Measurements from ENCODE around the gene ATP6V0D1. TPM values are rescaled to one million over a fixed set of nuclear protein-coding genes. Genes with fewer than 3 reads are reported as not detected.

The ATP6V0D1 gene
- total RNA-seq, 1 experiment from 2014 or later: 43.0 TPM

- H2BK15ac ChIP-seq (ENCODE audit: low read depth, low read length): no peak overlapping the region
- no peak overlapping the region for H2AK5ac ChIP-seq (ENCODE audit: insufficient read length, low read length)
- WGBS (ENCODE audit: extremely low coverage, insufficient read length, low lambda C conversion rate): no CpG with 5 or more reads among the region's 7 CpGs
- no peaks in the 10 kb centered on the region for H3K27me3 ChIP-seq (ENCODE audit: insufficient read depth, low read length)
- no peaks in the 10 kb centered on the region for H4K20me1 ChIP-seq (ENCODE audit: control insufficient read depth, insufficient read depth, insufficient read length)
- Mint-ChIP-seq H3K27ac (no peak overlapping the region), H3K36me3 (ENCODE audit: insufficient read depth in 1 of 3, low read depth in 3 of 3) (peaks cover 0 to 4% (median 3%) of the 10 kb centered on the region in 3 experiments; a peak in 3 of 7 replicates), H3K27me3 (ENCODE audit: low read depth) (no peaks in the 10 kb centered on the region), H3K4me3 (no peak overlapping the region), H3K9me3 (no peaks in the 10 kb centered on the region), H3K4me1 (peaks cover 7 to 10% of the 10 kb centered on the region in 2 experiments)
- H3K79me2 ChIP-seq (ENCODE audit: insufficient read depth, low read length): no peaks in the 10 kb centered on the region
- H2BK12ac ChIP-seq (ENCODE audit: insufficient read length, low read depth, low read length): no peak overlapping the region
- no peaks in the 10 kb centered on the region for H3K23me2 ChIP-seq (ENCODE audit: insufficient read length, low read depth, low read length, poor library complexity, severe bottlenecking)
- no peak overlapping the region for H3K4ac ChIP-seq (ENCODE audit: low read depth, low read length)
- no peak overlapping the region for H4K5ac ChIP-seq (ENCODE audit: insufficient read length, low read depth, low read length)
- H3K56ac ChIP-seq (ENCODE audit: insufficient read length, low read depth, low read length): no peak overlapping the region
- H3K23ac ChIP-seq (ENCODE audit: insufficient read length, low read depth, low read length): no peak overlapping the region
- no peak overlapping the region for H3K9ac ChIP-seq (ENCODE audit: extremely low read depth, insufficient read length, low read length)
- H2BK120ac ChIP-seq (ENCODE audit: low read depth, low read length, poor library complexity, severe bottlenecking): no peak overlapping the region
- no peak overlapping the region for H4K8ac ChIP-seq (replicated peaks; ENCODE audit: insufficient read length, low read depth, low read length)
- no peak overlapping the region for H2AFZ ChIP-seq (ENCODE audit: low read length)
- no peak overlapping the region; the same call in 1 of the 2 replicates for H3K14ac ChIP-seq (ENCODE audit: insufficient read depth, low read length)
- no peak for TF ChIP-seq CTCF (conservative IDR thresholded peaks at IDR 0.05)
- H2BK20ac ChIP-seq (ENCODE audit: low read depth, low read length, poor library complexity, severe bottlenecking): no peak overlapping the region
- no peak overlapping the region for H3K18ac ChIP-seq (ENCODE audit: insufficient read length, low read depth, low read length)
- H3K4me2 ChIP-seq (ENCODE audit: insufficient read depth, insufficient read length, low read length): no peak overlapping the region
- no peak overlapping the region for H3T11ph ChIP-seq (ENCODE audit: low read length)
- H4K91ac ChIP-seq (ENCODE audit: insufficient read length, low read depth, low read length): no peak overlapping the region
- H3K9me3 ChIP-seq (ENCODE audit: control insufficient read depth, low read depth, low read length): no peaks in the 10 kb centered on the region
- H3K79me1 ChIP-seq (ENCODE audit: insufficient read depth, low read depth, low read length, poor library complexity, severe bottlenecking): no peaks in the 10 kb centered on the region
- no peak overlapping the region for H3K27ac ChIP-seq (ENCODE audit: insufficient read length, low read depth, low read length)
- no peaks in the 10 kb centered on the region for H3K4me1 ChIP-seq (ENCODE audit: insufficient read depth, low read length)
- H2BK5ac ChIP-seq (ENCODE audit: insufficient read length, low read length): no peak overlapping the region
- DNase-seq: no peak
Observed at GRCh38 chr16:67457611-67458010, 23.3 kb downstream of the ATP6V0D1 start.

Measured in H9 (cell line).